Hindlimb muscle (tissue), 1 donor: ENCODE measurements around the gene IL18BP. TPM values are rescaled to one million over a fixed set of nuclear protein-coding genes. Genes with fewer than 3 reads are reported as not detected.

Experiments
- DNase-seq: peaks from one replicate; pipeline ENCODE4 v3.0.0-alpha.2; 2013
- polyA plus RNA-seq: library from polyadenylated mRNA; unstranded; fragments of 120-200 nt; gene quantifications from one replicate; pipeline ENCODE4 v1.2.1, GENCODE V29; 2013; ENCODE audit not compliant: insufficient read length

Gene IL18BP
- polyA plus RNA-seq, 1 donor: 7.4 TPM

- DNase-seq: no peak
Measured at GRCh38 chr11:71997594-71997993, 1.1 kb upstream of the IL18BP start.

GRCh38 chr11:71998061-71998460 lies 648 bp upstream of the IL18BP start:
- DNase-seq: no peak

- DNase-seq: no peak
Measured at GRCh38 chr11:71999362-71999761, 653 bp downstream of the IL18BP start.

GRCh38 chr11:71999798-72000197 lies 1.1 kb downstream of the IL18BP start:
- no peak for DNase-seq

GRCh38 chr11:72000202-72000867 lies 1.6 kb downstream of the IL18BP start:
- no peak for DNase-seq

GRCh38 chr11:72001285-72001684 lies 2.6 kb downstream of the IL18BP start:
- DNase-seq: no peak

- DNase-seq: peak; percentile 47
Measured at GRCh38 chr11:72001834-72002591, 3.3 kb downstream of the IL18BP start.

GRCh38 chr11:72002841-72003775 lies 4.4 kb downstream of the IL18BP start:
- no peak for DNase-seq

- no peak for DNase-seq
Measured at GRCh38 chr11:72003776-72004171, 5.1 kb downstream of the IL18BP start.

GRCh38 chr11:72004515-72005346 lies 6.0 kb downstream of the IL18BP start:
- no peak for DNase-seq

- no peak for DNase-seq
Measured at GRCh38 chr11:72005347-72006260, 6.9 kb downstream of the IL18BP start.

- no peak for DNase-seq
Measured at GRCh38 chr11:72006309-72007088, 7.8 kb downstream of the IL18BP start.

- no peak for DNase-seq
Measured at GRCh38 chr11:72007089-72007476, 8.4 kb downstream of the IL18BP start.

GRCh38 chr11:72007587-72007986 lies 8.9 kb downstream of the IL18BP start:
- DNase-seq: no peak

GRCh38 chr11:72008728-72009127 lies 10.0 kb downstream of the IL18BP start:
- no peak for DNase-seq

GRCh38 chr11:72009156-72009555 lies 10.4 kb downstream of the IL18BP start:
- no peak for DNase-seq

GRCh38 chr11:72010529-72011233 lies 12.0 kb downstream of the IL18BP start:
- DNase-seq: no peak

- DNase-seq: no peak
Measured at GRCh38 chr11:72012091-72012630, 13.5 kb downstream of the IL18BP start.
